MG63 (cell line): ENCODE measurements around the gene SOCS7. TPM values are rescaled to one million over a fixed set of nuclear protein-coding genes. Genes with fewer than 3 reads are reported as not detected.

ENCODE experiments used
- DNase-seq: peaks from one replicate; pipeline ENCODE4 v3.0.0-alpha.2; 2020
- H3K27me3 ChIP-seq: fragments of 250-450 bp; sonication (Bioruptor Pico); 2 replicates; pipeline ENCODE4 v1.5.1; 2020; ENCODE audit warnings: mild to moderate bottlenecking, moderate library complexity
- H3K36me3 ChIP-seq: fragments of 250-450 bp; sonication (Bioruptor Pico); 2 replicates; pipeline ENCODE4 v1.5.1; 2020; ENCODE audit warnings: mild to moderate bottlenecking, moderate library complexity
- H3K4me3 ChIP-seq: fragments of 250-450 bp; sonication (Bioruptor Pico); 2 replicates; pipeline ENCODE4 v1.5.1; 2020; ENCODE audit warnings: mild to moderate bottlenecking, moderate library complexity
- H3K9me3 ChIP-seq: fragments of 250-450 bp; sonication (Bioruptor Pico); 2 replicates; pipeline ENCODE4 v1.5.1; 2020; ENCODE audit warnings: mild to moderate bottlenecking, moderate library complexity
- total RNA-seq: library from RNA; depleted of rRNA; stranded (reverse); fragments of >200 nt; shearing (Covaris generic); gene quantifications from 2 replicates; pipeline ENCODE4 v1.2.3, GENCODE V29; 2014; ENCODE audit warnings: low replicate concordance

The SOCS7 gene
- total RNA-seq, 1 experiment from 2014 or later, result 17.4 TPM

DNA sequence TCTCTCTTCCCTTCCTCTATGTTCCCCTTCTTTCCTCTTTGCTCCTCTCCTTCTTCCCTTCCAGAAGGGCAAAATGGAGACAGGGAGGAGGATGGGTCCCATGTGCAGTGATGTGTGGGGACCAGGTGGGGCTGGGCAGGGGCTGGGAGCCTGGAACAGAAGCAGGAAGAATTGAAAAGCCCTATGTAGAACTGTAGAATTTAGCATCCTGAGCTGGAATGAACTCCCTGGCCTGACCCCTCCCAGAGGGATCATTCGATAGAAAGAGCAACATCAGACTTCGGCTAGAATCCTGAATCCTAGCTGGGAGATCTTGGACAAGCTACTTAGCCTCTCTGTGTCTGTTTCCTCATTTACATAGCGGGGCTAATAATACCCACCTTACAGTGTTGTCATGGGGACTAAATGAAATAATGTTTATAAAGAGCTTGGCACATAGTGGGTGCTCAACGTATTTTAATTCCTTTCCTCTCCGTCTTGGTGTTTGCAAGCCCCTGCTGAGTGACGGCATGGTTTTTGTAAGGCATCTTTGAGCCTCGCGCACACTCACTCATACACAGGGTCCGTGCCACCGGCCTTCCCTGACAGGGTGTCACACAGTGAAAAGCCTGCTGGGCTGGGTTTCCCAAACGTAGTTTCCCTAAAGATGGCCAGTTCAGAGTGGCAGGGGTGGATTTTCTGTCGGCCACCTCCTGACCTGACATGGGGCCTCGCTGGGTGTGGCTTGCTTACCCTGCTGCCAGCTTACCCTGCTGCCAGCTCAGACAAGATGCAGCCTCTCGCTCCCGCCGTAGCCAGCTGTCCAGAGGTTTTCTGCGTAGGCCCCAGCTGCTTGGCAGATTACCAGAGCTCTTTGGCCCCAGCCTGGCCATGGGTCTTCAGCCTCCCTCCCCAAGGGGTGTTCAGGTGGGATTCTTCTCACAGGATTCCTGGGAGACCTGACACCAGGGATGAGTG, 70.5 kb downstream of the SOCS7 start:
- no peaks in the 10 kb centered on the region for H3K36me3 ChIP-seq
- DNase-seq, result no peak
- no peak overlapping the region for H3K4me3 ChIP-seq
- no peaks in the 10 kb centered on the region; the same call in 1 of the 2 replicates for H3K27me3 ChIP-seq
- no peaks in the 10 kb centered on the region for H3K9me3 ChIP-seq

DNA sequence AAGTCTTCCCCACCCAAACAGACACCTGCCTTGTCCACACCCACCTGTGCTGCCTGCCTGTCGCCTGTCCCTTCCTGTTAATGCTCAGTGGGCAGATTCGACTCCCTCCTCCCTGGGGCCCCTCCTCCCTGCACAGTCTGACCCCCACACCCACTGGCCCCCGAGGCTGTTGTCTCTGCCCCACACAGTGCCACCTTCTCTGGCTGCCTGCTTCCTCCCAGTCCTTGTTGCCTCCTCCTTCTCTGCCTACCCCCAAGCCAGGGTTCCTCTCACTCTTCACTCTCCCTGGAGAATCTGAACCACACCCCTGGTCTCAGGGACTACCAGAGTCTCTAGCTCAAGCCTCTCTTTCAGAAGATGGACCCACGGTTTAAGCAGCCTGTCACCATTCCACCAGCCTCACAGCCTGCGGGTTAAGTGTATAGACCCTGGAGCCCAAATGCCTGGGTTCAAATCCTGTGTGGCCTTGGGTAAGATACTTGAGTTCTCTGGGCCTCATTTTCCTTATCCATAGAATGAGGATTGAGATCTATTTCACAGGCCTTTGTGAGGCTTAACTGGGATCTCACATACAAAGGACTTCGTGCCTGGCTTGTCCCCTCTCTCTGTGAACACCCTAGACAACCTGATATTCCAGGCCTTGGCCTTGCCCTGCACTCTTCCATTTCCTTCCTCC, 72.8 kb downstream of the SOCS7 start:
- Histone ChIP-seq H3K4me3 (no peak overlapping the region), H3K36me3 (peaks cover 3% of the 10 kb centered on the region), H3K9me3 (no peaks in the 10 kb centered on the region), H3K27me3 (no peaks in the 10 kb centered on the region; the same call in 1 of the 2 replicates)
- DNase-seq, result no peak

DNA sequence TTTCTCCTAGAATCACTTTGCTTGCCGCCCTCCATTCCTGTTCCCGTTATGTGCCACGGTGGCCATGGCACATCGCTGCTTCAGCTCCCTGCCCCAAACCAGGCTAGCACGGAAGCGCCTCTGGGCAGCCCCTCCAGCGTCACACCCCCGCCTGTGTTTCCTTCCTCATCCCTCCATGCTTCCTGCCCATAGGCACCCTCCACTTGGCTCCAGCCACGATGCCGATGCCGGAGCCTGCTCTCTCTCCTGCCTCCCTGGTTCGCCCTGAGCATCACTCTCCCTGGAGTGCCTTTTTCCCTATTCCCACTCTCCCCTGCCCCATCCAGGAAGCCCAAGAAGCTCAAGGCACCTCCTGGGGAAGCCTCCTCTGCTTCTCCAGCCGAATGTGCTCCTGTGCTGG, 73.4 kb downstream of the SOCS7 start:
- Histone ChIP-seq H3K4me3 (no peak overlapping the region), H3K27me3 (no peaks in the 10 kb centered on the region), H3K36me3 (peaks cover 8% of the 10 kb centered on the region), H3K9me3 (no peaks in the 10 kb centered on the region)
- DNase-seq, result no peak

DNA sequence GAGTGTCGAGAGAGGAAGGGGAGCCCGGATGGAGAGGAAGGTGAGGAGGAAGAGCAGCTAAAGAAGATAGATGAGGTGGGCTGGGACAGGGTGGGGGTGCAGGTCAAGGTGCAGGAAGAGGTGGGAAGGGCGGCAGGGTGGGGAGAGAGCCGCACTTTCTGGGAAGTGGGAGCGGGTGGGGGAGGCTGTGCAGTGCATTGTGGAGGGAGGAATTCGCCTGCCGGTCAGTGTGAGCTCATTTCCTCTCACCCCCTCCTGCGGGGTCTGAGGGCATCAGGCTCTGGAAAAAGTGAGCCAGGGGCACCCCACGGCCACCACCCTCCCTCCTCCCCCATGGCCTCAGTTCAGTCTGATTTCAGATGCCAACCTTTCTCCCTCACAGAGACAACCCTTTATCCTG, 74.1 kb downstream of the SOCS7 start:
- H3K27me3 ChIP-seq, result no peaks in the 10 kb centered on the region
- peak; percentile 46 for DNase-seq
- peaks cover 16% of the 10 kb centered on the region for H3K36me3 ChIP-seq
- no peaks in the 10 kb centered on the region for H3K9me3 ChIP-seq
- no peak overlapping the region for H3K4me3 ChIP-seq

DNA sequence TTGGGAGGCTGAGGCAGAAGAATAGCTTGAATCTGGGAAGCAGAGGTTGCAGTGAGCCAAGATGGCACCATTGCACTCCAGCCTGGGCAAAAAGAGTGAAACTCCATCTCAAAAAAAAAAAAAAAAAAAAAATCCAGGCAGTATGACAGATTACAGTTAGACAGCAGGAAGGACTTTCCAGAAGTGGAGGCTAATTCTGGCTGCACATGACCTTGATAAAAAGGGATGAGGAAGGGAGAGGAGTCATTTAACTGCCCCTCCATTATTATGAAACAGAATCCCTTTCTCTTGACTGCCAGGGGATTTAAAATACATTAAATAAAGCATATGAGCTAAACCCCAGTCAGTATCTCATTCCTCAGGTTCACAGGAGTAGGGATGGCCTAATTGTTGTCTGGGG, 74.8 kb downstream of the SOCS7 start:
- DNase-seq, result no peak
- H3K36me3 ChIP-seq, result peaks cover 23% of the 10 kb centered on the region

DNA sequence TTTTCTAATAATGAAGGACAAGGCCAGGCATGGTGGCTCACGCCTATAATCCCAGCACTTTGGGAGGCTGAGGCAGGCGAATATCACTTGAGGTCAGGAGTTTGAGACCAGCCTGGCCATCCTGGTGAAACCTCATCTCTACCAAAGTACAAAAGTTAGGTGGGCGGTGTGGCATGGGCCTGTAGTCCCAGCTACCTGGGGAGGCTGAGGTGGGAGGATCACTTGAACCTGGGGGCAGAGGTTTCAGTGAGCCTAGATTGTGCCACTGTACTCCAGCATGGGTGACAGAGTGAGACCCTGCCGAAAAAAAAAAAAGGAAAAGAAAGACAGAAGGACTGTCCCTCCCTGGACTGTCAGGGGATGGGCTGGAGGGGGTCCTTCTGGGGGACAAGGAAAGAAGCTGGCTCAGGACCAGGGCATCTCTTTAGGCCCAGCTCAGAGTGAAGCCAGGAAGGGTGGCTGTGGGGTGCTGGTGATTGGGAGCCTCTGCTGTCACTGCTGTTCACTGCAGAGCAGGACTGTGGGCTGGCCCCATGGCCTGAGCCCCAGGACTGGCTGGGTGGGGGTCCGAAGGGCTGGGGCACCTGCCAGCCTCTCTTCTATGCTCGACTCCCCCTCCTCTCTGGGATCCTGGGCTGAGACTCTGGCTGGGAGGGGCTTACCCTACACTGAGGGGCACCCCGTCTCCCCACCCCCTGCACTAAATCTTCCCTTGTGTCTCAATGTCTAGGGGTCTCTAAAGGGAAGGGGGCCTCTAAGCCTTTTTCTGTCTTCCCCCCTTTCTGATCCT, 75.7 kb downstream of the SOCS7 start:
- H3K36me3 ChIP-seq, result peaks cover 32% of the 10 kb centered on the region
- no peaks in the 10 kb centered on the region for H3K9me3 ChIP-seq
- no peaks in the 10 kb centered on the region for H3K27me3 ChIP-seq
- no peak for DNase-seq
- H3K4me3 ChIP-seq, result peak overlapping the region; percentile 73

More for the DNA sequence above, 74.8 kb downstream of the SOCS7 start:
- no peak overlapping the region for H3K4me3 ChIP-seq
- H3K9me3 ChIP-seq, result no peaks in the 10 kb centered on the region
- H3K27me3 ChIP-seq, result no peaks in the 10 kb centered on the region

DNA sequence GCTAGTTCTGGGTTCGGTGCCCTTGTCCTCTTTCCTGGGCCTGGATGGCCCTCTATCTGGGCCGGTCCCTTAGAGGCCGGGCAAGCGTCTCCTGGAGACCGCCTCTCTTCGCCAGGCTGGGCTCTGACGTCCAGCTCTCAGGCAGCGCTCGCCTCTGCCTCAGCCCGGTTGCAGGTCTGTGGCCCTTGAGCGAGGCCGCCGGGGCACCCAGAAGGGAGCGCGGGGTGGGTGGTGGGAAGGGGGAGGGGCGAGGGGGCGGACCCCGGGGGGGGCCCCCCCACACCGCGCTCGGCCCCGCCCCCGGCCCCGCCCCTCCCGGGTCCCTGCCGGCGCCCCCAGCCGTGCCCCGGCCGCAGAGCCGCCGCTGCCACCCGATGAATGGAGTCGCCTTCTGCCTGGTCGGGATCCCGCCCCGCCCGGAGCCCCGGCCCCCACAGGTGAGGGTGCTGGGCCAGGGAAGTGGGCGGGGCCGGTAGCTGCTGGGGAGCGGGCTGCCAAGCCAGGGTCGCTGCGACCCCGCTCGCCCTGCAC, 76.5 kb downstream of the SOCS7 start, which contains the start of gene ARHGAP23:
ARHGAP23 (plus strand) TSS at position 353 of the 531 bp plus-strand sequence; CDS start at position 375, 22 bp downstream.
- Histone ChIP-seq H3K36me3 (peaks cover 38% of the 10 kb centered on the region), H3K27me3 (no peaks in the 10 kb centered on the region), H3K4me3 (peak within 1 kb of the TSS; percentile 73), H3K9me3 (no peaks in the 10 kb centered on the region)
- peak; percentile 88 for DNase-seq

DNA sequence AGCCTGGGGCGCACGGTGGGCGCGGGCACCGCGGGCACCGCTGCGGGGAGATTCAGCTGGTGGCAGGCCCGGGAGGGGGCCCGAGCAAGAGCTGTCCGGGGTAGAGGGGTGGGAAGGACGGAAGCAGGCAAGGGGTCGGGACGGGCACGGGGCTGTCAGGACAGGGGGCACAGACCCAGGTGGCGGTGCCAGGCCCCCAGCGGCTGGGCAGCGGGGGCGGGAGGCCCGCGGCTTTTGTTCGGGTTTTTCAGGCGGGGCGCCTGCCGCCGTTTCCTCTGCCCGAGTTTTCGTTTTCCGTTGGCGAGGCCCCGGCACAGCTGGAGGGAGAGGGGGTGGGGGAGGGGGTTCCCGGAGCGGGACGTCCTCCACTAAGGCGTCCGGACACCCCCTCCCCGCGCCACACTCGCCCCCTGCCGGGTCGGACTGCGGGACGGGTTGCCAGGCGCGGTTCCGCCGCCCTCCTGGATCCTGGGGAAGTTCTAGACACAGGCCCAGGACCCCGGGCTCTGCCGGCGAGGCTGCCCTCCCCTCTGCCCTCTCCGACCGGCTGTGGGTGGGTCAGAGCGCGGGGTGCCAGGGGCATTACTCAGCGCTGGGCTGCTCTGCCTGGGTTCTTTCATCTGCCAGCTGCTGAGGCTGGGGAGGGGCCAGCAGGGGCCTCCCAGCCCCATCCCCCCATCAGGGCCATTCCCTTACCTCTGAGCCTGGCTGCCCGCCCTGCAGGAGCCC, 77.2 kb downstream of the SOCS7 start:
- Histone ChIP-seq H3K36me3 (peaks cover 45% of the 10 kb centered on the region), H3K9me3 (no peaks in the 10 kb centered on the region), H3K27me3 (no peaks in the 10 kb centered on the region), H3K4me3 (peak overlapping the region; percentile 73)
- DNase-seq, result peak; percentile 96

DNA sequence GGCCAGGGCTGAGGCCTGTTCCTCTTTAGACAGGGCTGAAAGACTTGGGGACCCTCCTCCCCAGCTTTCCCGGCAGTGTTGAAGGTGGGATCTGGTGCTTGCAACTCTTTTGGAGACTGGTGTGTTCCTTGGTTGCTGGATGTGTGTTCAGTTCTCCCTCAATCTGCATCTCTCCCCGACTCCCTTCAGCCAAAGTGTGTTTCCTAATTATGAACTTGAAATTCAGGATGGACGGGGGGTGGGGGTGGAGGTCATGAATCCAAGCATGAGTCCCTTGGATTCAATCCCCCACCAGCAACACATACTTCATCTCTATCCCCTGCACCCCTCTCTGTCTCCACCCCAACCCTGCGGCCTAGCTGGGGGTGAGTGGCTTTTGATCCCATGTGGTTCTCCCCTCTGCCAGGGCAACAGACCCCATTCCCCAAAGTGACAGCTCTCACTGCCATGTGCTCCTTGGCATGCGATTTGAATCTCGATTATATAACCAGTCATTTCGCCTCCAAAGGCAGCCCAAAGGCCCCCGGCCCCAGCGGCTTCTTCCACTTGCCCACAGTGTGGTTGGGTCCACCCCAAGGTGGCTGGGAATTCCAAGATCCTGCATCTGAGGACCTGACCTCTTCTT, 77.9 kb downstream of the SOCS7 start:
- Histone ChIP-seq H3K4me3 (peak overlapping the region; percentile 73), H3K36me3 (peaks cover 50% of the 10 kb centered on the region), H3K27me3 (no peaks in the 10 kb centered on the region), H3K9me3 (no peaks in the 10 kb centered on the region)
- DNase-seq, result no peak

DNA sequence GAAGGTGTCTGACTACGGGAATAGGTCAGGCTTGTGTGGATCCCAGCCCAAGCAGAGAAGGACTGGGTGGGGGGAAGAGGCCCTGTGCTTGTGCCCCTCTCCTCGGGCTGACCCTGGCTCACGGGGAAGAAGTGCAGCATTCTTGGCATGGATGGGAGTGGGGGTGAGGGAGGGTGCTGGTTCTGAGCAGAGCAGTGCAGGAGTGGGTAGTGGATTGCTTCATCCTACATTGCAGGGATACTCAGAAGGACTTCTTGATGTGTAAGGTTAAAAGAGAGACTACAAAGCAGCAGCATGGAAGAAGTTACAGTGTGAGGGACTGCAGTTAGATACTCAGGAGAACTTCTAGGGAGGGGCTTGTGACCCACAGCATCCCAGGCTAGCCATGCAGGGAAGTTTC, 78.7 kb downstream of the SOCS7 start:
- H3K27me3 ChIP-seq, result no peaks in the 10 kb centered on the region
- peak overlapping the region; percentile 73 for H3K4me3 ChIP-seq
- H3K36me3 ChIP-seq, result peaks cover 57% of the 10 kb centered on the region
- no peak for DNase-seq
- H3K9me3 ChIP-seq, result no peaks in the 10 kb centered on the region

DNA sequence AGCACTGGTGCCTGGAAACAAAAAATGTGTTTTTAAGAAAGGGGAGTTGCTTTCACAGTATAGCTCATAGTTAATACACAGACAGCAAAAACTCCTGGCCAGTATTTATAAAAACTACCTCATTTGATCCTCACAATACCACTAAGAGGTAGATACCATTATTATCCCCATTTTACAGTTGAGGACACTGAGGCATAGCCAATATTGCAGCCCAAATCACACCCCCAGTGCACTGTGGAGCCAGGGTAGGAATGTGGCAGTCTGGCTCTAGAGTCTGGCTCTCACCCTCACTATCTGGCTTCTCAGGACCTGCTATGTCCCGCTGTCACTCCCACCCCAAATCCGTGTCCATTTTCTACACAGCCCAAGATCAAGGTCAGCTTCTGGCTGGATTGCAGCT, 79.2 kb downstream of the SOCS7 start:
- Histone ChIP-seq H3K4me3 (peak overlapping the region; percentile 73; the same call in 1 of the 2 replicates), H3K36me3 (peaks cover 61% of the 10 kb centered on the region), H3K27me3 (no peaks in the 10 kb centered on the region), H3K9me3 (no peaks in the 10 kb centered on the region)
- no peak for DNase-seq

DNA sequence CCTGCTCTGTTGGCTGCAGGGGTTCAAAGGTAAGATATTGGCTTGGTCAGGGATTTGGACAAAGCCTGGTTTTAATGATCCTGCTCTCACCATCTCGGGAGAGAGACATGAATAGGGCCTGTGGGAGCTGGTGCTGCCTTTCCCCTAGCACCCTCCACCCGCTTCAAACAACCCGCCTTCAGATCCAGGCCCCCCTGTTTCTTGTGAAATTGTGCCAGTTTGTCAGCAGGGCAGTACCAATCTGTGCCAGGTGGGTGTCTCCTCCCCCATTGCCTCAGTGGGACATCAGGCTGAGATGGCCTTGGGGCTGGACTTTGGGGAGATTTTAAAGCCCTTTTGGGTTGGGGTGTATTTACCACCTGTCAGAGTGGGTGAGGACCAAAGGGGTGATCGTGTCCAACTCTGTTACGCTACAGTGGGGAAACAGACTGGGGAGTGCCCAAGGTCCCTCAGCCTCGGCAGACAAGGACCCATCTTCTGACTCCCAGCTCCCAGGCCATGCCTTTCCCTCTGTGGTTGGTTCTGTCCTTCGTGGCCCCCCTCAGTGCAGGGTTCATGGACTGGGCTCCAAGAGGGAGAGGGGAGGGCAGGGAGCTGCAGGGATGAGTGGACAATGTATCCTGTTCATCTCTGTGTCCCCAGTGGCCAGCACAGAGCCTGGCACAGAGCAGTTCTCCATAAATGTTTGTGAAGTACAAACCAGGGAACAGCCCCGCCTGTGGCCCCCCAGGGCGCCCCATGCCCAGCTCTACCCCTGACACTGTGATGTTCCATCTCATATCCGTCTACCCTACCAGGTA, 79.9 kb downstream of the SOCS7 start:
- Histone ChIP-seq H3K27me3 (no peaks in the 10 kb centered on the region), H3K36me3 (peaks cover 66% of the 10 kb centered on the region), H3K4me3 (no peak overlapping the region), H3K9me3 (no peaks in the 10 kb centered on the region)
- DNase-seq, result no peak

DNA sequence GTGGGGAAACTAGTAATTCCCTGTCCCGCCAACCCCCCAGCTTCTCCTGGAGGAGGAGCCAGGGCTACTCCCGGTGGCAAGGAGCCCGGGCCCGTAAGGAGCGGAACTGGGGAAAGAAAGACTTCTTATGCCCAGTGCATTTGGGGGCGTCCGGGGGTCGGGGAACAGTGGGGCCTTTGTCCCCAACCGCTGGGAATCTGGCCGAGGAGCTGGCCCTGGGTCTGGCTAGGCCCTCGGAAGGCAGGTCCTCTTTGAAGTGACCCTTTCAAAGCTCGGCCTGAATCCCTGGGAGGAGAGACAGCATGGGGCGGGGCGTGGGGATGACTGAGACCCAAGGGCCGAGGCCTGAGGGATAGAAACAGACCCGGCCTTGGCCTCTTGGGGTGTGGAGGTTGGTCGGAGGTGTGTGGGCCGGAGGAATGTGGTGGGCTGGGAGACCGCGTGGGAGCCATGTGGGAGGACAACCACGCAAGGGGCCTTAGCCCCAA, 82.6 kb downstream of the SOCS7 start:
- Histone ChIP-seq H3K36me3 (peaks cover 80% of the 10 kb centered on the region), H3K27me3 (no peaks in the 10 kb centered on the region), H3K4me3 (no peak overlapping the region), H3K9me3 (no peaks in the 10 kb centered on the region)
- DNase-seq, result no peak

DNA sequence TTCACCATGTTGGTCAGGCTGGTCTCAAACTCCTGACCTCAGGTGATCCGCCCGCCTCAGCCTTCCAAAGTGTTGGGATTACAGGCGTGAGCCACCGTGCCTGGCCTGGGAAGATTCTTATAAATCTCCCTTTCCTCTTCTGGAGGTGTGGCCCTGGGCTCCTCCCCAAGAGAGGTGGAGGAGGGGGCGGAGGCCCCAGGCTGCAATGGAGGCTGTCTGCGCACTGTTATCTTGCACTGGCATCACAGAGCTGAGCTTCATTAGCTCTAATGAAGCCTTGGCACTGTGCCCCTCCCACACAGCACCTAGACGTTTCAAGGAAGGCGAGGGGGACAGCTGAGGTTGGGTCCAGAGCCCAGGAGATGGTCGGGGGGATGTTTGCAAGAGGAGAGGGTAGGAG, 84.2 kb downstream of the SOCS7 start:
- no peak overlapping the region for H3K4me3 ChIP-seq
- H3K36me3 ChIP-seq, result peaks cover 77% of the 10 kb centered on the region
- no peak for DNase-seq
- no peaks in the 10 kb centered on the region for H3K9me3 ChIP-seq
- H3K27me3 ChIP-seq, result no peaks in the 10 kb centered on the region

DNA sequence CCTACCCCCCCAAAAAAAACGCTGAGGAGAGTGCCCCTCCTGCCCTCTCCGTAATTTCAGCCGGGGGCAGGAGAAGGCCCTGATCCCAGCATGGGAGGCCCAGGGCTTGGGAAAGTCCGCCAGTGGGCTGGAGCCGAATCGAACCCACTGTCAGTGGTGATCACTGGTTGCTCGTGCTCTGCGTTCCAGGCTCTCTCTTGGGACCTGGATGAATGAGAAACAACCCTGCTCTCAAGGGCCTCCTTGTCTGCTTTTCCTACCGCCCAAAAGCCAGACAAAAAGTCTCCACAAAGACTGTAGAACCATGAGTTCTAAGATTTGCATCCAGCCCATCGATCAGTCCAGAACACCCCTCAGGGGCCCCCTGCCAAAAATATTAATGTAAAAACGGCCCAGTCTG, 84.7 kb downstream of the SOCS7 start:
- Histone ChIP-seq H3K9me3 (no peaks in the 10 kb centered on the region), H3K4me3 (no peak overlapping the region), H3K36me3 (peaks cover 75% of the 10 kb centered on the region), H3K27me3 (no peaks in the 10 kb centered on the region)
- DNase-seq, result no peak
